HCT116 (cell line): ENCODE data around the gene MAPRE3. TPM values are rescaled to one million over a fixed set of nuclear protein-coding genes. Genes with fewer than 3 reads are reported as not detected.

Source experiments
- ATAC-seq: fragments of 200-7000 bp; cut with Tn5 transposase; 2 replicates; pipeline ENCODE4 v1.9.1; 2020; ENCODE audit warnings: mild to moderate bottlenecking, moderate library complexity
- BruUV-seq: library from RNA; stranded (reverse); fragments of 400-500 nt; replicated peaks from 2 replicates; lab custom pipeline; 2021; lab: Mats Ljungman, UMichigan
- CTCF ChIA-PET: fragments of 300-600 bp; sonication (Branson Sonifier 250); formaldehyde crosslinking; loops from one replicate; lab custom pipeline; 2021; ENCODE audit warnings: antibody characterized with exemption; lab: Charles Lee
- POLR2A ChIA-PET: fragments of 300-600, 350-600 bp; sonication (Branson Sonifier 250); formaldehyde crosslinking; loops from one replicate; lab custom pipeline; 2021; ENCODE audit warnings: antibody characterized with exemption; lab: Charles Lee
- RAD21 ChIA-PET, 2 experiments: fragments of 300-600 bp; sonication (Branson Sonifier 250); formaldehyde crosslinking; loops; one replicate each; lab custom pipeline; 2023; ENCODE audit warnings: low total read pairs in 2 of 2; ENCODE audit not compliant: uncharacterized antibody in 2 of 2, unreplicated experiment in 2 of 2, low non-redundant PET in 1 of 2; lab: Charles Lee
- DNase-seq: peaks from one replicate; pipeline ENCODE4 v3.0.0-alpha.2; 2010; ENCODE audit warnings: low read depth, low spot score
- H2AFZ ChIP-seq: fragments of 200-600 bp; shearing (Covaris generic), sonication (generic); 2 replicates; pipeline ENCODE4 v1.6.1; 2017; ENCODE audit warnings: low read depth, mixed run types, mixed read lengths, antibody characterized with exemption, low read length; ENCODE audit not compliant: poor library complexity, severe bottlenecking
- H3K27ac ChIP-seq: 2 replicates; pipeline ENCODE4 v1.5.1; 2012; ENCODE audit warnings: low read depth, low read length
- H3K27me3 ChIP-seq: fragments of 200-600 bp; sonication (generic); 2 replicates; pipeline ENCODE4 v1.6.1; 2016; ENCODE audit warnings: mixed run types, low read length, mixed read lengths; ENCODE audit not compliant: insufficient read depth
- H3K36me3 ChIP-seq, 2 experiments: fragments of 200-500 bp in 1 of 2; fragments of 200-600 bp in 1 of 2; sonication (Bioruptor generic) in 1 of 2; sonication (generic) in 1 of 2; 2 replicates each; pipeline versions ENCODE4 v1.5.1 to v1.6.1; 2014 to 2016; ENCODE audit warnings: low read length in 2 of 2, inconsistent platforms in 1 of 2, mixed read lengths in 1 of 2, mixed run types in 1 of 2; ENCODE audit not compliant: insufficient read depth in 2 of 2, control insufficient read depth in 1 of 2
- H3K4me1 ChIP-seq, 2 experiments: fragments of 200-600 bp in 1 of 2; sonication (generic) in 1 of 2; 2 replicates each; pipeline versions ENCODE4 v1.5.1 to v1.6.1; 2012 to 2017; ENCODE audit warnings: low read length in 2 of 2, inconsistent platforms in 1 of 2, mild to moderate bottlenecking in 1 of 2, mixed read lengths in 1 of 2, mixed run types in 1 of 2, moderate library complexity in 1 of 2; ENCODE audit not compliant: insufficient read depth in 2 of 2, control insufficient read depth in 1 of 2
- H3K4me2 ChIP-seq: fragments of 200-600 bp; sonication (generic); 2 replicates; pipeline ENCODE4 v1.6.1; 2017; ENCODE audit warnings: mixed run types, low read length, mixed read lengths
- H3K4me3 ChIP-seq, 2 experiments: fragments of 200-600 bp in 1 of 2; sonication (generic) in 1 of 2; replicated peaks in 1 of 2; 2 replicates each; pipeline ENCODE4 v1.5.1; 2011 to 2016; ENCODE audit warnings: low read length in 2 of 2, control low read depth in 1 of 2, low read depth in 1 of 2, mild to moderate bottlenecking in 1 of 2, mixed read lengths in 1 of 2, mixed run types in 1 of 2
- H3K79me2 ChIP-seq: fragments of 200-600 bp; sonication (generic); 2 replicates; pipeline ENCODE4 v1.6.1; 2017; ENCODE audit warnings: mild to moderate bottlenecking, mixed run types, low read length, moderate library complexity, mixed read lengths; ENCODE audit not compliant: insufficient read depth
- H3K9ac ChIP-seq: fragments of 200-600 bp; sonication (generic); 2 replicates; pipeline ENCODE4 v1.6.1; 2016; ENCODE audit warnings: low read length, mixed read lengths
- H3K9me2 ChIP-seq: fragments of 200-600 bp; sonication (generic), shearing (Covaris generic); 2 replicates; pipeline ENCODE4 v1.6.1; 2017; ENCODE audit warnings: mixed run types, mild to moderate bottlenecking, moderate library complexity; ENCODE audit not compliant: insufficient read depth
- H3K9me3 ChIP-seq, 2 experiments: fragments of 200-500 bp in 1 of 2; fragments of 200-600 bp in 1 of 2; sonication (Bioruptor generic) in 1 of 2; sonication (generic) in 1 of 2; 2 replicates each; pipeline ENCODE4 v1.6.1; 2014 to 2017; ENCODE audit warnings: low read length in 2 of 2, mixed read lengths in 2 of 2, inconsistent platforms in 1 of 2, low read depth in 1 of 2, mild to moderate bottlenecking in 1 of 2, mixed run types in 1 of 2, moderate library complexity in 1 of 2; ENCODE audit not compliant: control insufficient read depth in 1 of 2, insufficient read depth in 1 of 2
- H4K20me1 ChIP-seq: fragments of 200-600 bp; sonication (generic), shearing (Covaris generic); 2 replicates; pipeline ENCODE4 v1.6.1; 2017; ENCODE audit warnings: mixed run types, mild to moderate bottlenecking, moderate library complexity; ENCODE audit not compliant: insufficient read depth
- ATF3 ChIP-seq: IDR thresholded peaks from 2 replicates; pipeline ENCODE4 v1.6.1; 2012
- CEBPB ChIP-seq: IDR thresholded peaks from 2 replicates; pipeline ENCODE4 v1.6.1; 2012; ENCODE audit warnings: low read depth
- EGR1 ChIP-seq: IDR thresholded peaks from 2 replicates; pipeline ENCODE4 v1.6.1; 2012; ENCODE audit warnings: low read depth
- ELF1 ChIP-seq: IDR thresholded peaks from 2 replicates; pipeline ENCODE4 v1.6.1; 2012; ENCODE audit warnings: low read depth, borderline replicate concordance
- EZH2phosphoT487 ChIP-seq: fragments of 200-600 bp; IDR thresholded peaks from 2 replicates; pipeline ENCODE4 v1.6.1; 2018; ENCODE audit warnings: antibody characterized with exemption, borderline replicate concordance
- FOSL1 ChIP-seq: IDR thresholded peaks from 2 replicates; pipeline ENCODE4 v1.6.1; 2012; ENCODE audit warnings: low read depth
- JUND ChIP-seq: IDR thresholded peaks from 2 replicates; pipeline ENCODE4 v1.6.1; 2012
- POLR2A ChIP-seq: IDR thresholded peaks from 2 replicates; pipeline ENCODE4 v1.7.0; 2011; ENCODE audit warnings: borderline replicate concordance; ENCODE audit not compliant: insufficient read depth, insufficient read length; ENCODE audit errors: extremely low read depth
- RAD21 ChIP-seq: IDR thresholded peaks from 2 replicates; pipeline ENCODE4 v1.6.1; 2012; ENCODE audit warnings: low read depth, mild to moderate bottlenecking
- SP1 ChIP-seq: IDR thresholded peaks from 2 replicates; pipeline ENCODE4 v1.6.1; 2012; ENCODE audit warnings: low read depth
- SRF ChIP-seq: IDR thresholded peaks from 2 replicates; pipeline ENCODE4 v1.6.1; 2012; ENCODE audit warnings: low read depth
- YY1 ChIP-seq: IDR thresholded peaks from 2 replicates; pipeline ENCODE4 v1.6.1; 2011; ENCODE audit warnings: low read length, low read depth, moderate library complexity, mild to moderate bottlenecking; ENCODE audit not compliant: insufficient replicate concordance; ENCODE audit errors: extremely low read depth
- ZFX ChIP-seq: fragments of 450-650 bp; IDR thresholded peaks from 2 replicates; pipeline ENCODE4 v1.6.1; 2017
- intact Hi-C: fragments of 100-400 bp; cut with micrococcal nuclease; formaldehyde crosslinking; loops from 2 replicates; pipeline ENCODE4 v1.10.0; 2022
- total RNA-seq: library from RNA; stranded (reverse); gene quantifications from one replicate; pipeline ENCODE4 v1.2.1, GENCODE V29; 2021; ENCODE audit not compliant: unreplicated experiment
- TF ChIP-seq, protein P1 (sequence below): IDR thresholded peaks from 2 replicates; pipeline ENCODE4 v1.6.1; 2012; ENCODE audit warnings: low read depth

Gene MAPRE3
- total RNA-seq, 1 experiment from 2014 or later, result 12.1 TPM

GRCh38 chr2:26970928-26971627 is 641 bp downstream of the MAPRE3 start:
- no peaks in the 10 kb centered on the region for H4K20me1 ChIP-seq
- DNase-seq (no peak), ATAC-seq (peak; percentile 54)
- peaks cover 5% of the 10 kb centered on the region; the same call in 1 of the 2 replicates for H3K27me3 ChIP-seq
- H3K9me2 ChIP-seq, result no peaks in the 10 kb centered on the region
- peak overlapping the region; percentile 63 for H3K9ac ChIP-seq
- BruUV-seq, result no TSS peak
- H3K27ac ChIP-seq, result no peak overlapping the region
- RAD21 ChIA-PET, result no interaction called here
- no peak overlapping the region for H2AFZ ChIP-seq
- POLR2A ChIA-PET, result no interaction called here
- H3K4me2 ChIP-seq, result peak overlapping the region; percentile 90
- H3K9me3 ChIP-seq, result no peaks in the 10 kb centered on the region
- CTCF ChIA-PET, result interaction anchor here (1.1 to 1.2 kb wide), 2 partner anchors 9 to 125 kb away, joined by 4 read pairs; no protein-coding TSS in a partner anchor
- H3K36me3 ChIP-seq, result no peaks in the 10 kb centered on the region
- TF ChIP-seq ZFX (0 out of 2 replicates have a peak, but pooled peaks have one; percentile 5), SP1 (no peak)
- TF ChIP-seq, all 23 proteins: peak for 1
- Histone ChIP-seq H3K4me1 (peaks cover 4 to 23% of the 10 kb centered on the region in 2 experiments; a peak in 3 of 4 replicates), H3K4me3 (peak overlapping the region; percentile 44 to 62), H3K79me2 (no peaks in the 10 kb centered on the region)
- intact Hi-C loops, result no loop called here

GRCh38 chr2:26971911-26972786 is 1.7 kb downstream of the MAPRE3 start:
- no peak overlapping the region for H3K4me3 ChIP-seq
- H2AFZ ChIP-seq, result no peak overlapping the region
- no peaks in the 10 kb centered on the region for H3K9me2 ChIP-seq
- CTCF ChIA-PET, result interaction anchor here (1.1 to 1.2 kb wide), 2 partner anchors 10 to 126 kb away, joined by 4 read pairs; no protein-coding TSS in a partner anchor
- no peak for DNase-seq
- H3K27ac ChIP-seq, result no peak overlapping the region
- H3K4me2 ChIP-seq, result peak overlapping the region; percentile 90; the same call in 1 of the 2 replicates
- no peaks in the 10 kb centered on the region for H4K20me1 ChIP-seq
- intact Hi-C loops, result no loop called here
- peaks cover 4 to 23% of the 10 kb centered on the region in 2 experiments; a peak in 3 of 4 replicates for H3K4me1 ChIP-seq
- no peak for TF ChIP-seq SRF
- TF ChIP-seq EZH2phosphoT487, result no peak
- TF ChIP-seq RAD21, result no peak
- TF ChIP-seq YY1, result no peak
- TF ChIP-seq EGR1, result no peak
- no peak for TF ChIP-seq FOSL1
- TF ChIP-seq ELF1, result no peak
- no peak for TF ChIP-seq ATF3
- no peak for TF ChIP-seq CEBPB
- TF ChIP-seq, protein P1, sequence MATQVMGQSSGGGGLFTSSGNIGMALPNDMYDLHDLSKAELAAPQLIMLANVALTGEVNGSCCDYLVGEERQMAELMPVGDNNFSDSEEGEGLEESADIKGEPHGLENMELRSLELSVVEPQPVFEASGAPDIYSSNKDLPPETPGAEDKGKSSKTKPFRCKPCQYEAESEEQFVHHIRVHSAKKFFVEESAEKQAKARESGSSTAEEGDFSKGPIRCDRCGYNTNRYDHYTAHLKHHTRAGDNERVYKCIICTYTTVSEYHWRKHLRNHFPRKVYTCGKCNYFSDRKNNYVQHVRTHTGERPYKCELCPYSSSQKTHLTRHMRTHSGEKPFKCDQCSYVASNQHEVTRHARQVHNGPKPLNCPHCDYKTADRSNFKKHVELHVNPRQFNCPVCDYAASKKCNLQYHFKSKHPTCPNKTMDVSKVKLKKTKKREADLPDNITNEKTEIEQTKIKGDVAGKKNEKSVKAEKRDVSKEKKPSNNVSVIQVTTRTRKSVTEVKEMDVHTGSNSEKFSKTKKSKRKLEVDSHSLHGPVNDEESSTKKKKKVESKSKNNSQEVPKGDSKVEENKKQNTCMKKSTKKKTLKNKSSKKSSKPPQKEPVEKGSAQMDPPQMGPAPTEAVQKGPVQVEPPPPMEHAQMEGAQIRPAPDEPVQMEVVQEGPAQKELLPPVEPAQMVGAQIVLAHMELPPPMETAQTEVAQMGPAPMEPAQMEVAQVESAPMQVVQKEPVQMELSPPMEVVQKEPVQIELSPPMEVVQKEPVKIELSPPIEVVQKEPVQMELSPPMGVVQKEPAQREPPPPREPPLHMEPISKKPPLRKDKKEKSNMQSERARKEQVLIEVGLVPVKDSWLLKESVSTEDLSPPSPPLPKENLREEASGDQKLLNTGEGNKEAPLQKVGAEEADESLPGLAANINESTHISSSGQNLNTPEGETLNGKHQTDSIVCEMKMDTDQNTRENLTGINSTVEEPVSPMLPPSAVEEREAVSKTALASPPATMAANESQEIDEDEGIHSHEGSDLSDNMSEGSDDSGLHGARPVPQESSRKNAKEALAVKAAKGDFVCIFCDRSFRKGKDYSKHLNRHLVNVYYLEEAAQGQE, result no peak
- TF ChIP-seq POLR2A, result no peak
- TF ChIP-seq JUND, result no peak
- TF ChIP-seq, all 23 proteins: peak for 0
- H3K9ac ChIP-seq, result no peak overlapping the region
- RAD21 ChIA-PET, result no interaction called here
- POLR2A ChIA-PET, result no interaction called here
- peaks cover 5% of the 10 kb centered on the region; the same call in 1 of the 2 replicates for H3K27me3 ChIP-seq
- H3K9me3 ChIP-seq, result no peaks in the 10 kb centered on the region
- no peak for ATAC-seq
- H3K79me2 ChIP-seq, result no peaks in the 10 kb centered on the region
- BruUV-seq, result TSS peak; percentile 49
- H3K36me3 ChIP-seq, result no peaks in the 10 kb centered on the region
